Measurements from ENCODE around the gene ZNF12. TPM values are rescaled to one million over a fixed set of nuclear protein-coding genes. Genes with fewer than 3 reads are reported as not detected.
A peak's percentile ranks its signal among the peaks of the same experiment; 100 is the strongest.
"Not testable (repeated sequence)": the region's sequence is repeated elsewhere in the genome, so short reads cannot be mapped to it uniquely, and the experiment has no call there.

ZNF12 gene
- polyA plus RNA-seq, 3 donors, result 4.9 to 8.1 (median 5.7) TPM

DNA sequence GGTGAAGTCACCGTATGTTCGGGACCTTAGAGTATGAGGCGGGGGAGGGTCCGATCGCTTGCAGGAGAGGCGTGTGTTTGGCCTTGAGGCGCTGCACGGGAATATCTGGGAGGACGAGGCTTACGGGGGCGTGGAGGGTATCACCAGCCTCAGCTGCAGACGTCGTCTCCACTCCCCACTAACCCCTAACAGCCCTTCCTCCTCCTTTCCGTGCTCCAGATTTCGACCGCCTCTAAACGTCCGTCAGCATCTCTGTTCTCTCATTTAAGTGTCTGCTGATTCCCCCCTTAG, 23.5 kb upstream of the ZNF12 start:
- intact Hi-C loops (cut with micrococcal nuclease), result no loop called here
- WGBS (ENCODE audit: insufficient coverage), result 0% methylated on average over 5 of the region's 18 CpGs
- peaks cover 29 to 40% of the 10 kb centered on the region in 2 donors for H3K36me3 Mint-ChIP-seq
- no peak for TF ChIP-seq CTCF (IDR thresholded peaks at IDR 0.05)
- Histone ChIP-seq H3K27ac (ENCODE audit: low read depth in 1 of 2, low read length in 2 of 2) (peak overlapping the region; percentile 53 to 81), H3K27me3 (ENCODE audit: control insufficient read depth in 2 of 2, insufficient read depth in 2 of 2, low read length in 2 of 2) (no peaks in the 10 kb centered on the region), H2AFZ (ENCODE audit: insufficient read depth, low read depth, low read length, poor library complexity, severe bottlenecking) (peak overlapping the region; percentile 97), H3K79me2 (ENCODE audit: insufficient read depth, low read length) (peaks cover 27% of the 10 kb centered on the region), H3K4me1 (ENCODE audit: control insufficient read depth in 1 of 2, insufficient read depth in 2 of 2, low read length in 2 of 2) (peaks cover 21 to 23% of the 10 kb centered on the region in 2 donors), H3K4me3 (replicated peaks in 1 of 3; ENCODE audit: low read depth in 2 of 3, low read length in 3 of 3) (peak overlapping the region; percentile 72 to 90 (median 84)), H3K4me2 (replicated peaks; ENCODE audit: extremely low read depth, low read length, poor library complexity, severe bottlenecking) (peak overlapping the region; percentile 80), H3K9me3 (replicated peaks in 1 of 2; ENCODE audit: control insufficient read depth in 1 of 2, insufficient read depth in 1 of 2, low read length in 2 of 2) (no peaks in the 10 kb centered on the region), H3K36me3 (replicated peaks in 1 of 2; ENCODE audit: control insufficient read depth in 1 of 2, insufficient read depth in 2 of 2, low read length in 2 of 2) (peaks cover 13 to 24% of the 10 kb centered on the region in 2 donors), H3K9ac (ENCODE audit: insufficient read depth, low read length, poor library complexity, severe bottlenecking) (peak overlapping the region; percentile 89), H4K20me1 (ENCODE audit: insufficient read depth, low read length) (no peaks in the 10 kb centered on the region)
- H3K4me1 Mint-ChIP-seq, result peaks cover 25% of the 10 kb centered on the region
- H3K27me3 Mint-ChIP-seq (ENCODE audit: low read depth in 3 of 3), result peaks cover 3 to 10% (median 8%) of the 10 kb centered on the region in 3 donors
- peak overlapping the region in 6 of 7 donors; percentile 18 to 88 (median 82) for H3K27ac Mint-ChIP-seq
- peaks cover 0 to 10% (median 2%) of the 10 kb centered on the region in 7 donors for H3K9me3 Mint-ChIP-seq
- DNase-seq, result no peak
- H3K4me3 Mint-ChIP-seq, result peak overlapping the region; percentile 89 to 97

GRCh38 chr7:6729492-6730342, 23.0 kb upstream of the ZNF12 start:
- Histone ChIP-seq H3K4me2 (replicated peaks; ENCODE audit: extremely low read depth, low read length, poor library complexity, severe bottlenecking) (peak overlapping the region; percentile 80), H4K20me1 (ENCODE audit: insufficient read depth, low read length) (no peaks in the 10 kb centered on the region), H3K36me3 (replicated peaks in 1 of 2; ENCODE audit: control insufficient read depth in 1 of 2, insufficient read depth in 2 of 2, low read length in 2 of 2) (peaks cover 9 to 19% of the 10 kb centered on the region in 2 donors), H3K4me1 (ENCODE audit: control insufficient read depth in 1 of 2, insufficient read depth in 2 of 2, low read length in 2 of 2) (peaks cover 27 to 28% of the 10 kb centered on the region in 2 donors), H3K27ac (ENCODE audit: low read depth in 1 of 2, low read length in 2 of 2) (peak overlapping the region; percentile 55 to 81), H2AFZ (ENCODE audit: insufficient read depth, low read depth, low read length, poor library complexity, severe bottlenecking) (peak overlapping the region; percentile 97), H3K79me2 (ENCODE audit: insufficient read depth, low read length) (peaks cover 27% of the 10 kb centered on the region), H3K9me3 (replicated peaks in 1 of 2; ENCODE audit: control insufficient read depth in 1 of 2, insufficient read depth in 1 of 2, low read length in 2 of 2) (no peaks in the 10 kb centered on the region), H3K4me3 (replicated peaks in 1 of 3; ENCODE audit: low read depth in 2 of 3, low read length in 3 of 3) (peak overlapping the region; percentile 72 to 90 (median 84)), H3K27me3 (ENCODE audit: control insufficient read depth in 2 of 2, insufficient read depth in 2 of 2, low read length in 2 of 2) (no peaks in the 10 kb centered on the region), H3K9ac (ENCODE audit: insufficient read depth, low read length, poor library complexity, severe bottlenecking) (peak overlapping the region; percentile 89)
- Mint-ChIP-seq H3K9me3 (peaks cover 0 to 10% (median 2%) of the 10 kb centered on the region in 7 donors), H3K4me3 (peak overlapping the region; percentile 89 to 97), H3K4me1 (peaks cover 31% of the 10 kb centered on the region), H3K36me3 (peaks cover 23 to 34% of the 10 kb centered on the region in 2 donors), H3K27me3 (ENCODE audit: low read depth in 3 of 3) (peaks cover 3 to 10% (median 10%) of the 10 kb centered on the region in 3 donors), H3K27ac (peak overlapping the region; percentile 85 to 91 (median 88))
- peak; percentile 91 to 94 (median 92) for DNase-seq
- no peak for TF ChIP-seq CTCF (IDR thresholded peaks at IDR 0.05)
- under 1% methylated on average over 66 of the region's 66 CpGs for WGBS (ENCODE audit: insufficient coverage)
- intact Hi-C loops (cut with micrococcal nuclease), result loop anchor here in 1 of 2 donors (5.0 kb wide), 1 partner anchor 137 kb away; the partner anchor contains the start of gene INTS15

DNA sequence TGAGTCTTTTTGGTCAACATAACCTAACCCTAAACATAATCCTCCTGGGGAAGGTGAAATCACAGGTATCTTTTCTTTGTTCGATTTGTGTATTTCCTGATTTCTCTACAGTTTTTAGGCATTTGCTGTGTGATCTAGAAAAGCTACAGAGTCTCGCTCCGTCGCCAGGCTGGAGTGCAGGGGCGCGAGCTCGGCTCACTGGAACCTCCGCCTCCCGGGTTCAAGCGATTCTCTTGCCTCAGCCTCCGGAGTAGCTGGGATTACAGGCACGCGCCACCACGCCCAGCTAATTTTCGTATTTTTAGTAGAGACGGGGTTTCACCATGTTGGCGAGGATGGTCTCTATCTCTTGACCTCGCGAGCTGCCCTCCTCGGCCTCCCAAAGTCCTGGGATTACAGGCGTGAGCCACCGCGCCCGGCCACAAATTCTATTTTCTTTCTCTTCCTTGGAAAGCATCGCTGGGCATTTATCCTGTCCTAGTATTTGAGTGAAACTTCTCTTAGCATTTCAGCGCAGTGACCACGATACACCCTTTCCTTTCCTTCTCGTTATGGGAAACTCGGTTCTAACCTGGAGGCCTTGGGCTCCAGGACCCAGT, 22.2 kb upstream of the ZNF12 start:
- not testable (repeated sequence) for H3K27me3 ChIP-seq (ENCODE audit: control insufficient read depth in 2 of 2, insufficient read depth in 2 of 2, low read length in 2 of 2); H4K20me1 ChIP-seq (ENCODE audit: insufficient read depth, low read length); H3K9me3 ChIP-seq (replicated peaks in 1 of 2; ENCODE audit: control insufficient read depth in 1 of 2, insufficient read depth in 1 of 2, low read length in 2 of 2); H3K27me3 Mint-ChIP-seq (ENCODE audit: low read depth in 3 of 3); DNase-seq; H3K9me3 Mint-ChIP-seq
- Mint-ChIP-seq H3K27ac (peak overlapping the region; percentile 85 to 91 (median 88)), H3K4me1 (peaks cover 32% of the 10 kb centered on the region), H3K36me3 (peaks cover 16 to 27% of the 10 kb centered on the region in 2 donors), H3K4me3 (peak overlapping the region; percentile 89 to 97)
- WGBS (ENCODE audit: insufficient coverage), result 58% methylated on average over 20 of the region's 29 CpGs
- Histone ChIP-seq H3K4me3 (replicated peaks in 1 of 3; ENCODE audit: low read depth in 2 of 3, low read length in 3 of 3) (peak overlapping the region; percentile 72 to 90 (median 84)), H3K27ac (ENCODE audit: low read depth in 1 of 2, low read length in 2 of 2) (peak overlapping the region; percentile 55 to 81), H3K4me1 (ENCODE audit: control insufficient read depth in 1 of 2, insufficient read depth in 2 of 2, low read length in 2 of 2) (peaks cover 28% of the 10 kb centered on the region in 2 donors), H3K79me2 (ENCODE audit: insufficient read depth, low read length) (peaks cover 27% of the 10 kb centered on the region), H3K9ac (ENCODE audit: insufficient read depth, low read length, poor library complexity, severe bottlenecking) (peak overlapping the region; percentile 89), H3K4me2 (replicated peaks; ENCODE audit: extremely low read depth, low read length, poor library complexity, severe bottlenecking) (peak overlapping the region; percentile 80), H3K36me3 (replicated peaks in 1 of 2; ENCODE audit: control insufficient read depth in 1 of 2, insufficient read depth in 2 of 2, low read length in 2 of 2) (peaks cover 9 to 13% of the 10 kb centered on the region in 2 donors), H2AFZ (ENCODE audit: insufficient read depth, low read depth, low read length, poor library complexity, severe bottlenecking) (peak overlapping the region; percentile 97)
- intact Hi-C loops (cut with micrococcal nuclease), result loop anchor here in 1 of 2 donors (5.0 kb wide), 1 partner anchor 137 kb away; the partner anchor contains the start of gene INTS15

All from CD14-positive monocyte (primary cell).